Activated CD4-positive, alpha-beta T cell treated with anti-CD3 and anti-CD28 coated beads for 1 hour (primary cell): ENCODE results near the gene BMPER.

Experiments used
- DNase-seq: peaks from one replicate; pipeline ENCODE4 v3.0.0-alpha.2; 2020

Gene BMPER

GRCh38 chr7:34104115-34104514, 198.8 kb downstream of the BMPER start:
- no peak for DNase-seq

- no peak for DNase-seq
These were observed 199.7 kb downstream of the BMPER start for GRCh38 chr7:34104992-34105391.

- no peak for DNase-seq
These were observed 201.9 kb downstream of the BMPER start for GRCh38 chr7:34107276-34107675.

- DNase-seq = no peak
These were observed 202.8 kb downstream of the BMPER start for GRCh38 chr7:34108165-34108564.

GRCh38 chr7:34109936-34110780, 204.8 kb downstream of the BMPER start:
- DNase-seq = no peak

- no peak for DNase-seq
These were observed 205.7 kb downstream of the BMPER start for GRCh38 chr7:34111031-34111430.

GRCh38 chr7:34115503-34115902, 210.2 kb downstream of the BMPER start:
- DNase-seq = no peak

GRCh38 chr7:34117573-34117972, 212.2 kb downstream of the BMPER start:
- no peak for DNase-seq

- DNase-seq = no peak
These were observed 216.0 kb downstream of the BMPER start for GRCh38 chr7:34121366-34121765.

GRCh38 chr7:34123316-34123715, 218.0 kb downstream of the BMPER start:
- no peak for DNase-seq

GRCh38 chr7:34124765-34125164, 219.4 kb downstream of the BMPER start:
- DNase-seq = no peak

GRCh38 chr7:34128762-34129161, 223.4 kb downstream of the BMPER start:
- DNase-seq = no peak

GRCh38 chr7:34130558-34131295, 225.4 kb downstream of the BMPER start:
- DNase-seq = no peak

- no peak for DNase-seq
These were observed 226.0 kb downstream of the BMPER start for GRCh38 chr7:34131371-34131770.

- DNase-seq = no peak
These were observed 228.1 kb downstream of the BMPER start for GRCh38 chr7:34133356-34133982.

GRCh38 chr7:34133983-34134782, 228.8 kb downstream of the BMPER start:
- DNase-seq = no peak

- no peak for DNase-seq
These were observed 230.6 kb downstream of the BMPER start for GRCh38 chr7:34135924-34136323.

GRCh38 chr7:34136698-34137097, 231.4 kb downstream of the BMPER start:
- no peak for DNase-seq

- no peak for DNase-seq
These were observed 231.8 kb downstream of the BMPER start for GRCh38 chr7:34137176-34137575.

GRCh38 chr7:34138483-34138882, 233.1 kb downstream of the BMPER start:
- no peak for DNase-seq

- no peak for DNase-seq
These were observed 233.7 kb downstream of the BMPER start for GRCh38 chr7:34139086-34139485.

GRCh38 chr7:34140066-34140465, 234.7 kb downstream of the BMPER start:
- DNase-seq = no peak

GRCh38 chr7:34143402-34143801, 238.1 kb downstream of the BMPER start:
- DNase-seq = no peak
